GM12865 (cell line): ENCODE data around the gene PSPN.

Source experiments
- DNase-seq: peaks from one replicate; pipeline ENCODE4 v3.0.0; 2010; ENCODE audit warnings: low read depth
- H3K4me3 ChIP-seq: 2 replicates; pipeline ENCODE4 v1.5.1; 2011; ENCODE audit warnings: mild to moderate bottlenecking, low read depth, low read length, control low read depth
- CTCF ChIP-seq: IDR thresholded peaks from 2 replicates; pipeline ENCODE4 v1.5.1; 2011; ENCODE audit warnings: low read length, control low read depth, low read depth, inconsistent platforms; ENCODE audit not compliant: insufficient read depth; ENCODE audit errors: missing control alignments

PSPN gene

GRCh38 chr19:6413721-6414643 lies 38.2 kb upstream of the PSPN start:
- DNase-seq, result no peak
- no peak for TF ChIP-seq CTCF
- H3K4me3 ChIP-seq, result no peak overlapping the region

GRCh38 chr19:6413291-6413690 lies 37.6 kb upstream of the PSPN start:
- no peak for TF ChIP-seq CTCF
- no peak overlapping the region for H3K4me3 ChIP-seq
- no peak for DNase-seq

GRCh38 chr19:6412447-6413091 lies 36.8 kb upstream of the PSPN start:
- TF ChIP-seq CTCF, result peak; percentile 64
- peak; percentile 58 for DNase-seq
- no peak overlapping the region for H3K4me3 ChIP-seq

- no peak overlapping the region for H3K4me3 ChIP-seq
- DNase-seq, result no peak
- TF ChIP-seq CTCF, result no peak
Measured at GRCh38 chr19:6412061-6412446, 36.3 kb upstream of the PSPN start.

GRCh38 chr19:6409346-6409745 lies 33.6 kb upstream of the PSPN start:
- TF ChIP-seq CTCF, result no peak
- H3K4me3 ChIP-seq, result no peak overlapping the region
- DNase-seq, result no peak

- H3K4me3 ChIP-seq, result no peak overlapping the region
- TF ChIP-seq CTCF, result no peak
- DNase-seq, result no peak
Measured at GRCh38 chr19:6406401-6406800, 30.7 kb upstream of the PSPN start.
